SK-N-SH (cell line): ENCODE measurements around the gene BMP5. TPM values are rescaled to one million over a fixed set of nuclear protein-coding genes. Genes with fewer than 3 reads are reported as not detected.

Experiments
- CTCF ChIA-PET: fragments of 300-600, 350-600 bp; formaldehyde crosslinking; extraction: SDS; loops from one replicate; lab custom pipeline; 2021; lab: Yijun Ruan, JAX
- POLR2A ChIA-PET: fragments of 350-600 bp; sonication (Branson Sonifier 250); formaldehyde crosslinking; extraction: SDS; loops from one replicate; lab custom pipeline; 2020; ENCODE audit warnings: antibody characterized with exemption, inconsistent platforms; lab: Yijun Ruan, JAX
- DNase-seq: peaks from one replicate; pipeline ENCODE4 v3.0.0; 2012
- H2AFZ ChIP-seq: fragments of 200-600 bp; sonication (generic); 2 replicates; pipeline ENCODE4 v1.8.1; 2016; ENCODE audit warnings: antibody characterized with exemption, mild to moderate bottlenecking, low read depth
- H3F3A ChIP-seq: fragments of 200-600 bp; sonication (generic); replicated peaks from 2 replicates; pipeline ENCODE3; 2016; ENCODE audit warnings: antibody characterized with exemption, mild to moderate bottlenecking; ENCODE audit not compliant: insufficient read depth
- H3K27ac ChIP-seq, 2 experiments: fragments of 200-500 bp in 1 of 2; fragments of 200-600 bp in 1 of 2; sonication (Bioruptor generic) in 1 of 2; sonication (generic), shearing (Covaris generic) in 1 of 2; 2 replicates each; pipeline versions ENCODE4 v1.5.1 to v1.6.1; 2014 to 2016; ENCODE audit warnings: low read depth in 2 of 2, inconsistent platforms in 1 of 2, low read length in 1 of 2, mild to moderate bottlenecking in 1 of 2, mixed read lengths in 1 of 2
- H3K27me3 ChIP-seq: fragments of 200-600 bp; sonication (generic), shearing (Covaris generic); 2 replicates; pipeline ENCODE4 v1.6.1; 2016; ENCODE audit warnings: mixed run types; ENCODE audit not compliant: insufficient read depth
- H3K36me3 ChIP-seq, 2 experiments: fragments of 200-500 bp in 1 of 2; fragments of 200-600 bp in 1 of 2; sonication (Bioruptor generic) in 1 of 2; sonication (generic) in 1 of 2; replicated peaks in 1 of 2; 2 replicates each; pipeline versions ENCODE3 to v1.5.1; 2014 to 2016; ENCODE audit warnings: low read length in 1 of 2, mild to moderate bottlenecking in 1 of 2; ENCODE audit not compliant: insufficient read depth in 2 of 2, control insufficient read depth in 1 of 2
- H3K4me1 ChIP-seq, 2 experiments: fragments of 200-500 bp in 1 of 2; fragments of 200-600 bp in 1 of 2; sonication (Bioruptor generic) in 1 of 2; sonication (generic), shearing (Covaris generic) in 1 of 2; 2 replicates each; pipeline versions ENCODE4 v1.5.1 to v1.6.1; 2014 to 2016; ENCODE audit warnings: low read depth in 1 of 2, low read length in 1 of 2, mixed run types in 1 of 2; ENCODE audit not compliant: insufficient read depth in 2 of 2, control insufficient read depth in 1 of 2
- H3K4me2 ChIP-seq: fragments of 200-600 bp; sonication (generic), shearing (Covaris generic); 2 replicates; pipeline ENCODE4 v1.6.1; 2017; ENCODE audit warnings: mixed run types
- H3K4me3 ChIP-seq, 2 experiments: fragments of 200-500 bp in 1 of 2; fragments of 200-600 bp in 1 of 2; sonication (Bioruptor generic) in 1 of 2; sonication (generic), shearing (Covaris generic) in 1 of 2; 2 replicates each; pipeline versions ENCODE4 v1.5.1 to v1.8.1; 2014 to 2016; ENCODE audit warnings: low read depth in 2 of 2, inconsistent platforms in 1 of 2, low read length in 1 of 2, mild to moderate bottlenecking in 1 of 2, mixed read lengths in 1 of 2, moderate library complexity in 1 of 2
- H3K79me2 ChIP-seq: fragments of 200-600 bp; sonication (generic); 2 replicates; pipeline ENCODE4 v1.8.1; 2017; ENCODE audit warnings: mild to moderate bottlenecking; ENCODE audit not compliant: insufficient read depth
- H3K9ac ChIP-seq: fragments of 200-600 bp; sonication (generic); 2 replicates; pipeline ENCODE4 v1.6.1; 2017; ENCODE audit warnings: mixed run types
- H3K9me2 ChIP-seq: fragments of 200-600 bp; sonication (generic); 2 replicates; pipeline ENCODE4 v1.6.1; 2017; ENCODE audit warnings: mixed run types
- H3K9me3 ChIP-seq: fragments of 200-600 bp; sonication (generic); 2 replicates; pipeline ENCODE4 v1.6.1; 2017; ENCODE audit warnings: mixed run types, mild to moderate bottlenecking, moderate library complexity
- H4K20me1 ChIP-seq: fragments of 200-600 bp; sonication (generic); 2 replicates; pipeline ENCODE4 v1.6.1; 2017; ENCODE audit warnings: mild to moderate bottlenecking, mixed run types; ENCODE audit not compliant: insufficient read depth
- CHD2 ChIP-seq: fragments of 150-350 bp; IDR thresholded peaks from 2 replicates; pipeline ENCODE4 v1.6.1; 2018; ENCODE audit warnings: low read length; ENCODE audit not compliant: partially characterized antibody
- CTCF ChIP-seq: fragments of 200-600 bp; sonication (generic); IDR thresholded peaks from 2 replicates; pipeline ENCODE4 v1.6.1; 2017; ENCODE audit warnings: antibody characterized with exemption, mild to moderate bottlenecking, moderate library complexity
- ELF1 ChIP-seq: IDR thresholded peaks from 2 replicates; pipeline ENCODE4 v1.4.0; 2012
- EZH2phosphoT487 ChIP-seq: fragments of 200-600 bp; sonication (generic); IDR thresholded peaks from 2 replicates; pipeline ENCODE4 v1.6.1; 2017; ENCODE audit warnings: low read depth, mixed run types, mild to moderate bottlenecking, antibody characterized with exemption, moderate library complexity, borderline replicate concordance
- FOSL2 ChIP-seq: IDR thresholded peaks from 2 replicates; pipeline ENCODE4 v1.4.0; 2012; ENCODE audit warnings: low read depth, mild to moderate bottlenecking, moderate library complexity, borderline replicate concordance
- FOXJ3 ChIP-seq: sonication (generic); formaldehyde crosslinking; IDR thresholded peaks from 2 replicates; pipeline ENCODE4 v1.5.1; 2020; ENCODE audit warnings: mild to moderate bottlenecking, missing genetic modification reagents
- GABPA ChIP-seq: IDR thresholded peaks from 2 replicates; pipeline ENCODE4 v1.4.0; 2012; ENCODE audit warnings: low read depth, mild to moderate bottlenecking
- GATA2 ChIP-seq: sonication (generic); formaldehyde crosslinking; IDR thresholded peaks from 2 replicates; pipeline ENCODE4 v1.5.0; 2020; ENCODE audit warnings: mild to moderate bottlenecking, missing genetic modification reagents
- MEF2A ChIP-seq: IDR thresholded peaks from 2 replicates; pipeline ENCODE4 v1.4.0; 2012; ENCODE audit warnings: low read depth, borderline replicate concordance
- MXI1 ChIP-seq: IDR thresholded peaks from 2 replicates; pipeline ENCODE4 v1.6.1; 2012; ENCODE audit warnings: mild to moderate bottlenecking, low read depth, low read length, improper control_type of control experiment
- NFIC ChIP-seq: IDR thresholded peaks from 2 replicates; pipeline ENCODE4 v1.4.0; 2012; ENCODE audit warnings: borderline replicate concordance
- NRF1 ChIP-seq: IDR thresholded peaks from 2 replicates; pipeline ENCODE4 v1.6.1; 2012; ENCODE audit warnings: low read depth, mild to moderate bottlenecking, low read length
- POLR2AphosphoS5 ChIP-seq: IDR thresholded peaks from 2 replicates; pipeline ENCODE4 v1.6.1; 2012; ENCODE audit warnings: low read depth, low read length
- RAD21 ChIP-seq: IDR thresholded peaks from 2 replicates; pipeline ENCODE4 v1.6.1; 2012; ENCODE audit warnings: mild to moderate bottlenecking, low read length
- RFX5 ChIP-seq: IDR thresholded peaks from 2 replicates; pipeline ENCODE4 v1.6.1; 2012; ENCODE audit warnings: mild to moderate bottlenecking, improper control_type of control experiment, low read length
- SIN3A ChIP-seq: IDR thresholded peaks from 2 replicates; pipeline ENCODE4 v1.6.1; 2012; ENCODE audit warnings: low read depth, mild to moderate bottlenecking, low read length, moderate library complexity, borderline replicate concordance
- SMC3 ChIP-seq: IDR thresholded peaks from 2 replicates; pipeline ENCODE4 v1.6.1; 2012; ENCODE audit warnings: low read depth, low read length, improper control_type of control experiment
- TAF1 ChIP-seq: IDR thresholded peaks from 2 replicates; pipeline ENCODE4 v1.6.1; 2012; ENCODE audit warnings: low read depth, mild to moderate bottlenecking, low read length, moderate library complexity, borderline replicate concordance
- TCF12 ChIP-seq: IDR thresholded peaks from 2 replicates; pipeline ENCODE4 v1.4.0; 2012
- TEAD4 ChIP-seq: IDR thresholded peaks from 2 replicates; pipeline ENCODE4 v1.4.0; 2012; ENCODE audit warnings: mild to moderate bottlenecking, borderline replicate concordance; ENCODE audit not compliant: insufficient read depth
- YY1 ChIP-seq: IDR thresholded peaks from 2 replicates; pipeline ENCODE4 v1.4.0; 2012; ENCODE audit warnings: low read depth, mild to moderate bottlenecking
- WGBS: methylation state at CpG from one replicate; pipeline ENCODE4 v1.1.6; 2017; ENCODE audit warnings: low lambda C conversion rate; 5-methylcytosine and 5-hydroxymethylcytosine counted together
- polyA plus RNA-seq, 3 experiments: library from polyadenylated mRNA; depleted of rRNA; stranded (reverse); fragments of >200 nt; gene quantifications; 2 replicates each; pipeline ENCODE4 v1.2.3, GENCODE V29; 2012
- TF ChIP-seq, protein P1 (sequence below): IDR thresholded peaks from 2 replicates; pipeline ENCODE4; 2012
- TF ChIP-seq, protein P2 (sequence below): IDR thresholded peaks from 2 replicates; pipeline ENCODE4 v1.6.1; 2012; ENCODE audit warnings: mild to moderate bottlenecking, low read depth, low read length, moderate library complexity
- TF ChIP-seq, protein P3 (sequence below): IDR thresholded peaks from 2 replicates; pipeline ENCODE4 v1.4.0; 2012; ENCODE audit warnings: low read depth
- TF ChIP-seq, protein P4 (sequence below): IDR thresholded peaks from 2 replicates; pipeline ENCODE4 v1.4.0; 2012; ENCODE audit warnings: low read depth, borderline replicate concordance
- TF ChIP-seq, protein P5 (sequence below): fragments of 150-350 bp; IDR thresholded peaks from 2 replicates; pipeline ENCODE4 v1.6.1; 2016; ENCODE audit warnings: mild to moderate bottlenecking, low read depth, low read length

The BMP5 gene
- polyA plus RNA-seq, 1 of the 3 experiments (the other 2 are of a cell fraction), result 0.05 TPM

GRCh38 chr6:55918639-55919038, 43.2 kb upstream of the BMP5 start:
- no peaks in the 10 kb centered on the region for H3K9me3 ChIP-seq
- no peaks in the 10 kb centered on the region for H3K79me2 ChIP-seq
- H2AFZ ChIP-seq, result no peak overlapping the region
- CTCF ChIA-PET, result no interaction called here
- no peaks in the 10 kb centered on the region for H4K20me1 ChIP-seq
- WGBS, result 4% methylated on average over 2 of the region's 2 CpGs
- POLR2A ChIA-PET, result no interaction called here
- H3K27me3 ChIP-seq, result no peaks in the 10 kb centered on the region
- H3F3A ChIP-seq, result peaks cover 20% of the 10 kb centered on the region
- no peaks in the 10 kb centered on the region for H3K9me2 ChIP-seq
- H3K9ac ChIP-seq, result no peak overlapping the region
- H3K4me3 ChIP-seq, result no peak overlapping the region
- no peak overlapping the region for H3K4me2 ChIP-seq
- peak overlapping the region in 1 of 2 experiments; percentile 48; a peak in 2 of 4 replicates for H3K27ac ChIP-seq
- no peak for DNase-seq
- H3K4me1 ChIP-seq, result peaks cover 0 to 19% of the 10 kb centered on the region in 2 experiments; a peak in 2 of 4 replicates
- H3K36me3 ChIP-seq, result no peaks in the 10 kb centered on the region
- TF ChIP-seq NFIC (peak; percentile 58; the same call in 1 of the 2 replicates), GATA2 (CRISPR knock-in tag) (no peak), GABPA (no peak), POLR2AphosphoS5 (no peak), CHD2 (no peak), CTCF (no peak), RAD21 (no peak), YY1 (no peak), TEAD4 (peak; percentile 72; the same call in 1 of the 2 replicates), SIN3A (no peak), FOSL2 (peak; percentile 29; the same call in 1 of the 2 replicates), EZH2phosphoT487 (no peak), FOXJ3 (CRISPR knock-in tag) (no peak), RFX5 (no peak), NRF1 (no peak), SMC3 (no peak), MEF2A (no peak), TCF12 (peak; percentile 78), ELF1 (no peak), MXI1 (no peak), TAF1 (no peak)
- TF ChIP-seq, protein P1, sequence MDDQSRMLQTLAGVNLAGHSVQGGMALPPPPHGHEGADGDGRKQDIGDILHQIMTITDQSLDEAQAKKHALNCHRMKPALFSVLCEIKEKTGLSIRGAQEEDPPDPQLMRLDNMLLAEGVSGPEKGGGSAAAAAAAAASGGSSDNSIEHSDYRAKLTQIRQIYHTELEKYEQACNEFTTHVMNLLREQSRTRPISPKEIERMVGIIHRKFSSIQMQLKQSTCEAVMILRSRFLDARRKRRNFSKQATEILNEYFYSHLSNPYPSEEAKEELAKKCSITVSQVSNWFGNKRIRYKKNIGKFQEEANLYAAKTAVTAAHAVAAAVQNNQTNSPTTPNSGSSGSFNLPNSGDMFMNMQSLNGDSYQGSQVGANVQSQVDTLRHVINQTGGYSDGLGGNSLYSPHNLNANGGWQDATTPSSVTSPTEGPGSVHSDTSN, result peak; percentile 86
- TF ChIP-seq, protein P2, sequence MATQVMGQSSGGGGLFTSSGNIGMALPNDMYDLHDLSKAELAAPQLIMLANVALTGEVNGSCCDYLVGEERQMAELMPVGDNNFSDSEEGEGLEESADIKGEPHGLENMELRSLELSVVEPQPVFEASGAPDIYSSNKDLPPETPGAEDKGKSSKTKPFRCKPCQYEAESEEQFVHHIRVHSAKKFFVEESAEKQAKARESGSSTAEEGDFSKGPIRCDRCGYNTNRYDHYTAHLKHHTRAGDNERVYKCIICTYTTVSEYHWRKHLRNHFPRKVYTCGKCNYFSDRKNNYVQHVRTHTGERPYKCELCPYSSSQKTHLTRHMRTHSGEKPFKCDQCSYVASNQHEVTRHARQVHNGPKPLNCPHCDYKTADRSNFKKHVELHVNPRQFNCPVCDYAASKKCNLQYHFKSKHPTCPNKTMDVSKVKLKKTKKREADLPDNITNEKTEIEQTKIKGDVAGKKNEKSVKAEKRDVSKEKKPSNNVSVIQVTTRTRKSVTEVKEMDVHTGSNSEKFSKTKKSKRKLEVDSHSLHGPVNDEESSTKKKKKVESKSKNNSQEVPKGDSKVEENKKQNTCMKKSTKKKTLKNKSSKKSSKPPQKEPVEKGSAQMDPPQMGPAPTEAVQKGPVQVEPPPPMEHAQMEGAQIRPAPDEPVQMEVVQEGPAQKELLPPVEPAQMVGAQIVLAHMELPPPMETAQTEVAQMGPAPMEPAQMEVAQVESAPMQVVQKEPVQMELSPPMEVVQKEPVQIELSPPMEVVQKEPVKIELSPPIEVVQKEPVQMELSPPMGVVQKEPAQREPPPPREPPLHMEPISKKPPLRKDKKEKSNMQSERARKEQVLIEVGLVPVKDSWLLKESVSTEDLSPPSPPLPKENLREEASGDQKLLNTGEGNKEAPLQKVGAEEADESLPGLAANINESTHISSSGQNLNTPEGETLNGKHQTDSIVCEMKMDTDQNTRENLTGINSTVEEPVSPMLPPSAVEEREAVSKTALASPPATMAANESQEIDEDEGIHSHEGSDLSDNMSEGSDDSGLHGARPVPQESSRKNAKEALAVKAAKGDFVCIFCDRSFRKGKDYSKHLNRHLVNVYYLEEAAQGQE, result no peak
- TF ChIP-seq, protein P3, sequence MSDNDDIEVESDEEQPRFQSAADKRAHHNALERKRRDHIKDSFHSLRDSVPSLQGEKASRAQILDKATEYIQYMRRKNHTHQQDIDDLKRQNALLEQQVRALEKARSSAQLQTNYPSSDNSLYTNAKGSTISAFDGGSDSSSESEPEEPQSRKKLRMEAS, result no peak
- TF ChIP-seq, protein P4, sequence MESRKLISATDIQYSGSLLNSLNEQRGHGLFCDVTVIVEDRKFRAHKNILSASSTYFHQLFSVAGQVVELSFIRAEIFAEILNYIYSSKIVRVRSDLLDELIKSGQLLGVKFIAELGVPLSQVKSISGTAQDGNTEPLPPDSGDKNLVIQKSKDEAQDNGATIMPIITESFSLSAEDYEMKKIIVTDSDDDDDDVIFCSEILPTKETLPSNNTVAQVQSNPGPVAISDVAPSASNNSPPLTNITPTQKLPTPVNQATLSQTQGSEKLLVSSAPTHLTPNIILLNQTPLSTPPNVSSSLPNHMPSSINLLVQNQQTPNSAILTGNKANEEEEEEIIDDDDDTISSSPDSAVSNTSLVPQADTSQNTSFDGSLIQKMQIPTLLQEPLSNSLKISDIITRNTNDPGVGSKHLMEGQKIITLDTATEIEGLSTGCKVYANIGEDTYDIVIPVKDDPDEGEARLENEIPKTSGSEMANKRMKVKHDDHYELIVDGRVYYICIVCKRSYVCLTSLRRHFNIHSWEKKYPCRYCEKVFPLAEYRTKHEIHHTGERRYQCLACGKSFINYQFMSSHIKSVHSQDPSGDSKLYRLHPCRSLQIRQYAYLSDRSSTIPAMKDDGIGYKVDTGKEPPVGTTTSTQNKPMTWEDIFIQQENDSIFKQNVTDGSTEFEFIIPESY, result no peak
- TF ChIP-seq, protein P5, sequence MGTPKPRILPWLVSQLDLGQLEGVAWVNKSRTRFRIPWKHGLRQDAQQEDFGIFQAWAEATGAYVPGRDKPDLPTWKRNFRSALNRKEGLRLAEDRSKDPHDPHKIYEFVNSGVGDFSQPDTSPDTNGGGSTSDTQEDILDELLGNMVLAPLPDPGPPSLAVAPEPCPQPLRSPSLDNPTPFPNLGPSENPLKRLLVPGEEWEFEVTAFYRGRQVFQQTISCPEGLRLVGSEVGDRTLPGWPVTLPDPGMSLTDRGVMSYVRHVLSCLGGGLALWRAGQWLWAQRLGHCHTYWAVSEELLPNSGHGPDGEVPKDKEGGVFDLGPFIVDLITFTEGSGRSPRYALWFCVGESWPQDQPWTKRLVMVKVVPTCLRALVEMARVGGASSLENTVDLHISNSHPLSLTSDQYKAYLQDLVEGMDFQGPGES, result no peak
